Peyer's patch (tissue), 4 donors: ENCODE measurements around the gene TMEM150B.
"Not testable (repeated sequence)": the region's sequence is repeated elsewhere in the genome, so short reads cannot be mapped to it uniquely, and the experiment has no call there.

Experiments
- CTCF ChIP-seq, 6 experiments: fragments of 450-650 bp in 4 of 6; fragments of 200-600 bp in 2 of 6; sonication (generic) in 1 of 6; IDR thresholded peaks; one replicate each; pipeline ENCODE4 v1.5.1; 2017 to 2019; ENCODE audit warnings: antibody characterized with exemption in 6 of 6, mild to moderate bottlenecking in 3 of 6, moderate library complexity in 1 of 6
- POLR2A ChIP-seq, 2 donors: fragments of 450-650 bp; IDR thresholded peaks; one replicate each; pipeline ENCODE4 v1.5.1; 2017; ENCODE audit warnings: antibody characterized with exemption in 2 of 2, mild to moderate bottlenecking in 2 of 2, moderate library complexity in 2 of 2

- TF ChIP-seq CTCF, POLR2A (IDR thresholded peaks at IDR 0.05): not testable (repeated sequence)
These were observed 3.7 kb upstream of the TMEM150B start for GRCh38 chr19:55328774-55329318.
